ENCODE results near the gene CLC.
"Not testable (repeated sequence)": the region's sequence is repeated elsewhere in the genome, so short reads cannot be mapped to it uniquely, and the experiment has no call there.

CLC gene

DNA sequence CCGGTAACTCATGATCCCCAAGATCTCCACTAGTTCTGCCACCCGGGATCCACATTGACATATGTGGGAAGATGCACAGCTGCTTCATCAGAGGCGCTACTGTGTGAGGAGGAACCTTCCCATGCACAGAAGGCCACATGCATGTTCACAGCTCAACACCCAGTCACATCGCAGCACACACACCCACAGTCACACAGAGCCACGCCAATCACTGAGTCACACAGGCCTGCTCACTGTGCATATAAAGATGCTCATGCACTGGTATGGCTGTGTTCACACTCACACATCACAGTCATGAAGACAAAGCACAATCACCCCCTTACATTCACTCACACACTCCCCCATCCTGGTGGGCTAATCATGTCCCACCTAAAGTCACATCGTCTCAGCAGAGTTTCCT is 9.8 kb downstream of the CLC start:
- DNase-seq, result no peak

DNA sequence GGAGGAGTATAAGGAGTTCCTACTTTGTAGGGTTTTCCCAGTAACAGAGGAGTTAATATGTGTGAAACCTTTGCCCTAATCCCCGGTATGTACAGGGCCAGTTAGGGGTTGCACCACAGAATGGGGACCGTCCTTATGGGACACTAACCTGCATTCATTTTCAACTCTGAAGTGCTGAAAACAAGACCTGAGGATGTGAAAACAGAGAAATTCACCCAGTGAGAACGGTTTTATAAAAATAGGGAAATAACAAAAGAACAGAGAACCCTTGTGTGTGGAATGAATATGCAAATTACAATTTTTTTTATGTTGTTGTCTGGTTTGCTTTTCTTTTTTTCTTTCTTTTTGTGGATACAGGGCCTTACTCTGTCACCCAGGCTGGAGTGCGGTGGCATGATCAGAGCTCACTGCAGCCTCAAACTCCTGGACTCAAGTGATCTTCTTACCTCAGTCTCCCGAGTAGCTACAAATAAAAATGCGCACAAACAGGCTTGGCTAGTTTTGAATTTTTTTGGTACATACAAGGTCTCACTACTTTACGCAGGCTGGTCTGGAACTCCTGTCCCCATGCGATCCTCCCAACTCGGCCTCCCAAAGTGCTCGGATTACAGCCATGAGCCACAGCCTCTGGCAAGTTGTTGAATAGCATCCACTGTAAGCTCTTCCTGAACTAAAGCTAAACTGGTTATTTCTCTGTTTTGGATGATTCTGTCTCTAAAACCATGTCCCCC is 10.6 kb downstream of the CLC start:
- no peak for DNase-seq

DNA sequence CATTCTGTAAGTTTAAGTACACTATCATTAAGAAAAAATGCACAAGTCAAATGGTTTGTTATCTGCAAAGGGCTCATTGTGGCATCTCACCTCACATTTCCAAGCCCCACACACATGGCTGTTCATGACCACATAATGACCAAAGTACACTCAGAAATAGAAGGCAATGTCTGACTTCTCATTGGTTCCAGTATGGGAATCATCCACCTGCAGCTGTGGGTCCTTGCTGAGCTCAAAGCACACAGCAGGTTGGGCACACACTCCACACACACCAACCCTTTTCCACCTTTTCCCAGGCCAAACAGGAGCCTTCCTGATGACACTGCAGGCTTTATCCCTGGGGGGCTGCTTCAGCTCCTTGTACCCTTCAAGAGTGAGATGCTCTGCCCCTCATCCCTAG is 11.8 kb downstream of the CLC start:
- no peak for DNase-seq

DNA sequence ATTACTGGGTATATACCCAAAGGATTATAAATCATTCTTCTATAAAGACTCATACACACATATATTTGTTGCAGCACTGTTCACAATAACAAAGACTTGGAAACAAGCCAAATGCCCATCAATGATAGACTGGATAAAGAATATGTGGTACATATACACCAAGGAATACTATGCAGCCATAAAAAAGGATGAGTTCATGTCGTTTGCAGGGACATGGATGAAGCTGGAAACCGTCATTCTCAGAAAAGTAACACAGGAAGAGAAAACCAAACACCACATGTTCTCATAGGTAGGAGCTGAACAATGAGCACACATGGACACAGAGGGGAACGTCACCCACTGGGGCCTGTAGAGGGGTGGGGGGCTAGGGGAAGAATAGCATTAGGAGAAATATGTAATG is 17.7 kb downstream of the CLC start:
- not testable (repeated sequence) for DNase-seq

DNA sequence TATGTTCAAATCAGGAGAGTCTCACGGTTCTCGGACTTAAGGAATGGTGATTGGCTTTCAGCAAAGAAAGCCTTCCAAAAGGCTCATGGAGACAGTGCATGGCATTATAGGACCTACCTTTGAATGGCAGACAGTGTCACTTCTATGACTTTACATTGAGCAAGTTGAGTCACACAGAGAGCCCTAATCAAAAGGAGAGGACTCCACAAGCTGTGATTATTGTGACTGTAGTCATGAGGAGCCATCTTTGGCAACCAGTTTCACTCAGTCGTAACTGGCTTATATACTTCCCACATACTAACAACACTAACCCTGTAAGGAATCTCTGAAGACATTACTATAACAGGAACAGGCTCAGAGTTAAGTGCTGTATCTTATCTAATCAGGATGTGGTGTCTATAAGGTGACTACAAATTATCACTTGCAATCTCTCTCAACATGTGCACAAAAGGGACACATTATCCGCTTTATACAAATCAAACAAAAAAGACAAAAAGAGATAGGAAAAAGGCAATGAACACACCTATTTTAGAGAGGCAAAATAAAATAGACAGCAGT is 27.4 kb downstream of the CLC start:
- no peak for DNase-seq

DNA sequence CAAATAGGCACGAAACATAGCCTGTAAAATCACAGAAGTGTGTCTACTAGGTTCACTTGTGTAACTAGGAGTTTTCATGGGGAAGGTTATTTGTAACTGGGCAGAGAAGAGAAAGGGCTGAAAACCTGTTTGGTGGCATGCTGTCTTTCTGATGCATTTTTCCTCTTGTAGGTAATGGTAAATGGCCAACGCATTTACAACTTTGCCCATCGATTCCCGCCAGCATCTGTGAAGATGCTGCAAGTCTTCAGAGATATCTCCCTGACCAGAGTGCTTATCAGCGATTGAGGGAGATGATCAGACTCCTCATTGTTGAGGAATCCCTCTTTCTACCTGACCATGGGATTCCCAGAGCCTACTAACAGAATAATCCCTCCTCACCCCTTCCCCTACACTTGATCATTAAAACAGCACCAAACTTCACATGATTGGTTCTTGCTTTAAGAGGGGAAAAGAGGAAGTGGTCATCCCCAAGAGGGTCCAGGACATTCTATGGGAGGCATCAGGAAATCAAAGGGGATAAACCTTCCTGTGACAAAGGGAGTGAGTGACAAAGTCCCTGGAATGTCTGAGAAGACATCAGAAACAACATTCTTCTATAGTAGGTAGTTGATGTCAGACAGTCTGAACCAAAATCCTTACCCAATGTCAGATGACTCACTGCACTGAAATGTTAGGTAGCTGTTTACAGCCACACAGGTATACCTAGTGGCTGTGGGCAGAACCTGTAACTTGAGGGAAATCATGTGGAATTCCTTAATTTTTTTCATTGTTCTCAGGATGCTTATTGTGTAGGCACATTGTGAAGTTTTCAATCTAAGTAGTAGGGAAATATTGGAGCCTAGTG is 28.6 kb downstream of the CLC start:
- no peak for DNase-seq

DNA sequence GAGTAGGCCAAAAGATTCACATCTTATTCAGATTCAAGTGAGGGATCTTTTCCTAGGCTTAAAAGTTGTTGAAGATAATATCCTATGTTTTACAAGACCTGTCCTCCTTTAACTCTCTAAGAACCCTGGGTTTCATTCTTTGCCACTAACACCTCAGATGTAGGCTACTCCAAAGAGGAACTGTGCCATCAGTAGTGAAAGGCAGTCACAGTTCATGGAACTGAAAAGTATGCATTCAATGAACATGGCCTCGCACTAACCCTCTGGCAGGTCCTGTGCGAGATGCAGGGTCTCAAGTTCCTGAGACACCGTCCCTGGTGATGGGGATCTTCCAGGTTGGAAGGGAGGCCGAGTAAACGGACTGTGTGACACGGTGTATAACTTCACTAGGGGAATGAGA is 29.2 kb downstream of the CLC start:
- no peak for DNase-seq

DNA sequence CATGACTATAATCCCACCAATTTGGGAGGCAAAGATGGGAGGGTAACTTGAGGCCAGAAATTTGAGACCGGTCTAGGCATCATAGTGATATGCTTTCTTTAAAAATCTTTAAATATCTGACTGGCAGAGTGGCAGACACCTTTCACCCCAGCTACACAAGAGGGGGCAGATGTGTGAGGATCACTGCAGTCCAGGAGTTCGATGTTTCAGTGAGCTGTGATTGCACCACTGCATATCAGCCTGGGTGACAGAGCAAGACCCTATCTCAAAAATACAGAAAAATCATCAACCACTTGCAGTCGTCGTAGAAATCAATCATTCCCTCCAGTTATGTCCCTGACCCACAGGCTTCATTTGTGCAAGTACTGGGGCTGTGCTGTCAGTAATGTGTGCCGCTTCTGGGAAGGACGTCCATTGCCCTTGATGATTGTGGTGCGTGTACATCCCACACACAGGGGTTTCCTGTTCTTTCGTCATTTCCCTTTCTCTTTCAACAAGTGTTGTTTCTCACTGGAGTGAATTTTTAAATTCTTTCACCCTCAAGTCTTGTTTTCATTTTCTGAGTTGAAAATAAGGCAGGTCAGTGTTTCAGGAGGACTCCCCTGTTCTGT is 32.1 kb downstream of the CLC start:
- DNase-seq, result no peak

DNA sequence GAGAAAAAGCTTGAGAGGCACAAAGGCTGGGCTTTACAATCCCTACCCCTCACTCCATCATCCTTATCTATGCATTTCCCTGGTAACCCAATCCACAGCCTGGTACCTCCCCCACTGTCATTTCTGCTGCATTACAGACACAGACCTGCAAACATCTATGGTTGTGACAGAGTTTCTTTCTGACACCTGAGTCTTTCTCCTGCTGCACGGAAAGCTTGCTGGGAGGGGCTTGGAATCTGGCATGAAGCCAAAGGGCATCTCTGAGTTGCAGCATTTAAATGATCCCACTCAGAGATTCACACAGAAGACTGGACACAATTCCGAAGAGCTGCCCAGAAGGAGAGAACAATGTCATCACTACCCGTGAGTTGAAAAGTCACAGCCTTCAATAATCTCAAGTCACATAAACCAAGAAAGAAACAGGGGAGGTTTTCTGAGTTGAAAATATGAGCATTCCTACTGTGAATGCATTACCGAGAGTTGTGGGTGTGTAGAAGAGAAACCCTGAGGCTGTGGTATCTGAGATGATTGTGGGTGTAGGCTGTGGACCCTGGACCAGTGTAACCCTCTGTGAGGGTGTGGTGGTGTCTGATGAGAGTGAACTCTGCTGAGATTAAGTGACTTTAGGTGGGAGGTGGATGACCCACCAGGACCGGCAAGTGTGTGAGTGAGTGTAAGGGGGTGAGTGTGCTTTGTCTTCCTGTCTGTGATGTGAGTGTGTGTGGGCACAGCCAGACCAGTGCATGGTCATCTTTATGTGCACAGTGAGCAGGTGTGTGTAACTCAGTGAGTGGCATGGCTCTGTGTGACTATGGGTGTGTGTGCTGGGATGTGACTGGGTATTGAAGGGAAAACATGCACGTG is 33.4 kb downstream of the CLC start, which contains the start of gene LGALS14:
Gene LGALS14 (plus strand): TSS at position 301 of the 864 bp plus-strand sequence. CDS start 48 bp downstream, at position 349.
- DNase-seq, result no peak

DNA sequence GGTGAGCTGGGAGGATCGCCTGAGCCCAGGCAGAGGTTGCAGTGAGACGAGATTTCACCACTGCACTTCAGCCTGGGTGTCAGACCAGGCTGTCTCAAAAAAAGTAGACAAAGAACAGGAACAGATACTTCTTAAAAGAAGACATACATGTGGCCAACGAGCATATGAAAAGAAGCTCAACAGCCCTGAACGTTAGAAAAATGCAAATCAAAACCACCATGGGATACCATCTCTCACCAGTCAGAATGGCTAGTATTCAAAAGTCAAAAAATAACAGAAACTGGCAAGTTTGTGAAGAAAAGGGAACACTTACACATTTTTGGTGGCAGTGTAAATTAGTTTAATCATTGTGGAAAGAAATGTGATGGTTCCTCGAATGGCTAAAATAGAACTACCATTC is 36.5 kb downstream of the CLC start:
- DNase-seq, result no peak

DNA sequence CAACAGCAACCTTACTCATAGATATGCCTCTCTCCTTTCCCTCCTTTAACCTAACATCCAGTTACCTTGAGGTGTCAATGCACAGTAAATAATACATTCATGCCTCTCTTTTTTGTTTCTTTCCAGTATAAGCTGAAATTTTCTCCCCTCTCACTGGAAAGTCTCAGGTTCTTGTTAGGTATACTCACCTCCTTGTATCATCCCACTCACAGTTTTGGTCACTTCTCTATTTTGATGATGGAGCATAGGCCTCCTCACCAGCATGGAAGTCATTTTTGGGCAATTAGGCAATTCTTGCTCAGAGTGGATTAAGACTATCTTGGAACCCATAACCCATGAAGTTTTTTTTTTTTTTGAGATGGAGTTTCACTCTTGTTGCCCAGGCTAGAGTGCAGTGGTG is 39.3 kb downstream of the CLC start:
- DNase-seq, result no peak

DNA sequence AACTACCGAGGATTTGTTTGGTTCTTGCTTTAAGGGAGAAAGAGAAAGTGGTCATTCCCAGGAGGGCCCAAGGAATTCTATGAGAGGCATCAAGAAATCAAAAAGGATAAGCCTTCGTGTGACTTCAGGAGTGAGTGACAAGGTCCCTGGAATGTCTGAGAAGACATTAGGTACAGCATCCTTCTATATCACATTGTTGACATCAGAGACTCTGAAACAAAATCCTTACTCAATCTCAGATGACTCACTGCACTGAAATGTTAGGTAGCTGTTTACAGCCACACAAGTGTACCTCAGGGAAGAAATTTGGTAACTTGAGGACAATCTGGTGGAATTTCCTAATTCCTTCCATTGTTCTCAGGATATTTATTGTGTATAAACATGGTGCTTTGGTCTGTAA is 41.4 kb downstream of the CLC start:
- no peak for DNase-seq

DNA sequence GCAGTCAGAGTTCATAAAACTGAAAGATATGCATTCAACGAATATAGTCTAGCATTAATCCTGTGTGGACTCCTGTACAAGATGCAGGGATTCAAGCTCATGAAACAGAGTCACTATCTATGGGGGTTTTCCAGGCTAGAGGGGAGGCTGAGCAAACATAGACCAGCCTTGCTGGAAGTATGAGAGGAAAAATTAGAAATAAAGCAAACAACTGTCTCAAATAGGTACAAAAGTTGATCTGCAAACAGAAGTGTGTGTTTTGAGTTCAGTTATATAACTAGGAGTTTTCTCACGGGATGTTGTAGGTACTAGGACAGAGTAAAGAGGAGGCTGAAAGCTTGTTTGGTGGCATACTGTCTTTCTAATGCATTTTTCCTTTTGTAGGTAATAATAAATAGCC is 42.1 kb downstream of the CLC start:
- DNase-seq, result no peak

DNA sequence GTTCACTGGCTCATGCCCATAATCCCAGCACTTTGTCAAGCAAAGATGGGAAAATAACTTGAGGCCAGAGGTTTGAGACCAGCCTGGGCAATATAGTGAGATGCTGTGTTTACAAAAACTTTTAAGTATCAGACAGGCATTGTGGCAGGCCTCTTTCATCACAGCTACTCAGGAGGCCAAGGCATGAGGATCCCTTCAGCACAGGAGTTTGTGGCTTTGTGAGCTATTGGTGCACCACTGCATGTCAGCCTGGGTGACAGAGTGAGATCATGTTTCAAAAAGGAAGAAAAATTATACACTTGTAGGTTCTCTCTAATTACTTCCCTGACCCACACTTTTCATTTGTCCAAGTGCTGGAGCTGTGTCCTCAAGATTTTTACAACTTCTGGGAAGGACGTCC is 45.0 kb downstream of the CLC start:
- DNase-seq, result no peak

DNA sequence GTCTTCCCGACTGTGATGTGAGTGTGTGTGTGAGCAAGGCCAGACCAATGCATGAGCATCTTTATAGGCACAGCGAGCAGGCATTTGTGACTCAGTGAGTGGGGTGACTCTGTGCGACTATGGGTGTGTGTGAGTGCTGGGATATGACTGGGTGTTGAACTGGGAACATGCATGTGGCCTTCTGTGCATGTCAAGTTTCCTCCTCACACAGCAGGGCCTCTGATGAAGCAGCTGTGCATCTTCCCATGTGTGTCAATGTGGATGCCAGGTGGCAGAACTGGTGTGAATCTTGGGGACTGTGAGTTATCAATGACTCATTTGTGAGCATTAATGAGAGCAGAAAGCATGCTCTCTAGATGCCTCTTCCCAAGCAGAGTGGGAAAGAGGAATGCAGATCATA is 45.7 kb downstream of the CLC start:
- no peak for DNase-seq

DNA sequence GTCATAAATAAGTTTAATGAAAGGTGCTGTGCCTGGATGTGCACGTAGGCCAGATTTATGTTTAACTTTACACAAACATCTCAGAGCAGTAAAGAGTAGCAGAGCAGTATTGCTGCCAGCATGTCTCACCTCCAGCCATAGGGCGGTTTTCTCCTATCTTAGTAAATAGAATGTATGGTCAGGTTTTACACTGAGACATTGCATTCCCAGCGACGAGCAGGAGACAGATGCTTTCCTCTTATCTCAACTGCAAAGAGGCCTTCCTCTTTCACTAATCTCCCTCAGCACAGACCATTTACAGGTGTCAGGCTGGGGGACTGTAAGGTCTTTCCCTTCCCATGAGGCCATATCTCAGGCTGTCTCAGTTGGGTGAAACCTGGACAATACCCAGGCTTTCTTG is 49.2 kb downstream of the CLC start:
- not testable (repeated sequence) for DNase-seq

DNA sequence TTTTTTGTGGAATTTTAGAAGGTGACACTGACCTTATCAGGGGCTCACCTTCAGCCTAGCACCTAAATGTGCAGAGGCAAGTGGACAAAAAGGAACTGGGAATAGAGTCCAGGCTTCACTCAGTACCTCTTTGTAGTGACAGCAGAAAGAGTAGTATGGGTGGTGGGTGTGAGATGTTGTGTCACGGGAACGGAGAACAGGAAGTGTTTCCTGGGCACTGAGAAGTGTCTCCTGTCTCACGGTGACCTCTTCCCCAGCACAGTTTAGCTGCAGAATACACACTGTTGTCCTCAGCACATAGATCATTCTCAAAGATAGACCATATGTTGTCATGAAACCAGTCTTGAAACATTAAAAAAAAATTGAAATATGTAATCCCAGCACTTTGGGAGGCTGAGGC is 51.1 kb downstream of the CLC start:
- no peak for DNase-seq

DNA sequence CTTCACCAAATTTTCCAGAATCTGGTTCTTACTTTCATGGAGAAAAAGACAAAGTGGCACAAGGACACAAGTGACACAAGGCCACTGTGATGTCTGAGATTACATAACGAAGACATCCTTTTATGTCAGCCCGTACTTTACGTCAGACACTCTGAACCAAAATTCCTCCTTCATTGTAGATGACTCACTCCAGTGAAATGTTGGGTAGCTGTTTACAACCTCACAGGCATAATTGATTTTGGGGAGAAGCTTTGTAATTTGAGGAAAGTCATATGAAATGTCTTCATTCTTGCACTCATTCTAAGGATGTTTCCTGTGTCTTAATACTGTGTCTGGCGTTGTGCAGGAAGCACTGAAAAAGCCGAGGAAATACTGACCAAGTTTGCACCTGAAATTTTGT is 53.6 kb downstream of the CLC start:
- DNase-seq, result no peak

DNA sequence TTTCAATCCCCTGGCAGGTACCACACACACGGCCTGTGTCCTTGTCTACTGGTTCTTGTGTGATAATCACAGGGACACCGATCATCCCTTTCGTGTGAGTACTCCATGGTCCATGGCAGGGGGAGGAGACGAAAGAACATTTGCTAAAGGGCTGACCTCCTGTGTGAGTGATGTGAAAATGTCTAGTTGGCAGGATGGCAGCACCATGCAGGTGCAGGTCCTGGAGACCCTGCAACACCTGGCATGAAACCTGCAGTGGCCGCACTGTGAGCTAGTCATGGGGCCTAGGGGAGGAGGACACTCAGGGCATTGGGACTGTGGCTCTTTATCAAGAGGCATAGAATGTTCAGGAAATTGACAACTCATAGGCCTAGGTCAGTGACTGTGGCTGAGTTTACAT is 56.4 kb downstream of the CLC start:
- DNase-seq, result no peak

All from NCI-H2029 (cell line).